Peyer's patch (tissue), 4 donors: ENCODE data around the gene SMAD3.

ENCODE experiments used
- CTCF ChIP-seq, 6 experiments: fragments of 450-650 bp in 4 of 6; fragments of 200-600 bp in 2 of 6; sonication (generic) in 1 of 6; IDR thresholded peaks; one replicate each; pipeline ENCODE4 v1.5.1; 2017 to 2019; ENCODE audit warnings: antibody characterized with exemption in 6 of 6, mild to moderate bottlenecking in 3 of 6, moderate library complexity in 1 of 6
- POLR2A ChIP-seq, 2 donors: fragments of 450-650 bp; IDR thresholded peaks; one replicate each; pipeline ENCODE4 v1.5.1; 2017; ENCODE audit warnings: antibody characterized with exemption in 2 of 2, mild to moderate bottlenecking in 2 of 2, moderate library complexity in 2 of 2

- TF ChIP-seq CTCF (IDR thresholded peaks at IDR 0.05) (no peak), POLR2A (IDR thresholded peaks at IDR 0.05) (no peak)
These were observed 153.9 kb downstream of the SMAD3 start for GRCh38 chr15:67219288-67219687.
